HK-2 (cell line): ENCODE measurements around the gene PCAT7.
"Not testable (repeated sequence)": the region's sequence is repeated elsewhere in the genome, so short reads cannot be mapped to it uniquely, and the experiment has no call there.

ENCODE experiments used
- DNase-seq: peaks from one replicate; pipeline ENCODE4 v3.0.0-alpha.2; 2018; ENCODE audit not compliant: unreplicated experiment

PCAT7 gene

DNA sequence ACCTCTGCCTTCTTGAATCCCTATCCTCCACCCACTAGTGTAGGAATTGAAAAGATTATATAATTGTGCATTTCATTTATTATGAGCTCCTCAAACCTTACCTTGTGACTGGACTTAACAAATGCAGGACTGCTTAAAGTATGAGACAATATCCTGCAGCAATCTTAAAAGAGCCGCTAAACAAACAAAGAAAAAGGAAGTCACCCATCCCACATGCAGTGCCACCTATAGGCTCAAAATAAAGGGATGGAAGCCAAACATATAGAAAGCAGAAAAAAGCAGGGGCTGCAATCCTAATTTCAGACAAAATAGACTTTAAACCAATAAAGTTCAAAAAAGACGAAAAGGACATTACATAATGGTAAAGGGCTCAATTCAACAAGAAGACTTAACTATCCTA, 8.7 kb downstream of the PCAT7 start:
- no peak for DNase-seq

DNA sequence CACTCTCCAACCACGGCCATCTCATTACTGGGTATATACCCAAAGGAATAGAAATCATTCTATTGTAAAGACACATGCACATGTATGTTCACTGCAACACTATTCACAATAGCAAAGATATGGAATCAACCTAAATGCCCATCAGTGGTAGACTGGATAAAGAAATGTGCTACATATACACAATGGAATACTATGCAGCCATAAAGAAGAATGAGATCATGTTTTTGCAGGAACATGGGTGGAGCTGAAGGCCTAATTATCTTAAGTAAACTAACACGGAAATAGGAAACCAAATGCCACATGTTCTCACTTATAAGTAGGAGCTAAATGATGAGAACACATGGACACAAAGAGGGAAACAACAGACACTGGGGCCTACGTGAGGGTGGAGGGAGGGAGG, 9.4 kb downstream of the PCAT7 start:
- not testable (repeated sequence) for DNase-seq

DNA sequence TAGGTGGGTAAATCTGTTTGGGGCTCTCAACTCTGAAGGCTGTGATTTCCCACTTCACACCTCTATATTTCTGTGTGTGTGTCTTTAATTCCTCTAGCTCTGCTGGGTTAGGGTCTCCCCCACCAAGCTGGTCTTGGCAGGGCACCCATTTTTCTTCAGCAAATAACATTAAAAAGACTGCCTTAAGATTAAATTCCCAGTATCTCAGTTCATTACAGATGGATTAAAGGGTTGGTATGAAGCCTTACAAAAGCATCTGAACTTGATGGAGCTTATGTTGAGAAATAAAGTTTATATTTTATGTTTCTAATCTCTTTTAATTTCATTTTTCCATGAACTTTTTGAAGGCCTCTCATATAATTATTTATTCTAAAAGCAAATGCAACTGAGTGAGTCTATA, 11.7 kb downstream of the PCAT7 start:
- DNase-seq, result no peak

DNA sequence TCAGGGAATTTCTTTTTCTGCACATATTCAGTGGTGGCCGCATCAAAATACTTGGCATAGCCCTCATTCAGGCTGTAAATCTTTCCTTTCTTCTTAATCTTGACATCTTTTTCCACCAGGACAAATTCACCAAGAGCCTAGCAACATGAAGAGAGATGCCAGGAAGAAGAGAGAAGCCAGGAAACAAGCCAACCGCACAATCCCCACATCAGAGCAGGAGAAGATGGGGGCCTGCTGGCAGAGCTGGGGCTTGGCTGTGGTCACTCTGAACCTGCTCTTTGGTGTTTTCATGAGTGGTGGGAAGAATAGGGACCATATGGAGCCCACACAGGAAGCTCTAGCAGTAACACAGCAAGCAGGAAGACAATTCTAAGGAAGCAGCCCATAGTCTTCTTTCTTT, 12.4 kb downstream of the PCAT7 start:
- DNase-seq, result no peak

DNA sequence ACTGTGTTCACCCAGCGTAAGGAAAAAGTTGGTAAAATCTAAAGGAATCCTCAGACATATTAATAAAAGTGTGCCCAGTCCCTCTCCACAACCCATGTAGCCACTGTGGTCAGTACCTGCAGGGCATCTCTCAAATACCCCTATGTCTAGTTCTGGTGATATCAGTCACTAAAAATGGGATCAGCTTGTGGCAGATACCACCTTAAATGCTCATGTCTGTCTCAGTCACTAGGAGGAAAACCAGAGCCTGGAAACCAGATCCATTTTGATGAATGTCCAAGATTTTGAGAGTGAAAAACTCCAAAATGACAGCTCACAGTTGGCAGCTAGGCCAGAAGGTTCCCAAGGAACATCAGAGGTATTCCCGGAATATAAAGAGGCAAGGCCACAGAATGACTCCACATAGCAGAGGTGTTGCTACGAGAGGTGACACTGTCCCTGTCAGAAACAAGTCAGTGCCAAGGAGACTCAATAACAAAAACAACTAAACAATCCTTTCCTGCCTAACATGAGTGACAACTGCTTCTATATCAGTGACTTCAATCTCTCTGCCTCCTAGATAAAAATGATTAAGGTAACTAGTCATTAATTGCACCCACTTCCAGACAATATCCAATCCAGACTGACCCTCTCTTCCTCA, 13.5 kb downstream of the PCAT7 start:
- no peak for DNase-seq

DNA sequence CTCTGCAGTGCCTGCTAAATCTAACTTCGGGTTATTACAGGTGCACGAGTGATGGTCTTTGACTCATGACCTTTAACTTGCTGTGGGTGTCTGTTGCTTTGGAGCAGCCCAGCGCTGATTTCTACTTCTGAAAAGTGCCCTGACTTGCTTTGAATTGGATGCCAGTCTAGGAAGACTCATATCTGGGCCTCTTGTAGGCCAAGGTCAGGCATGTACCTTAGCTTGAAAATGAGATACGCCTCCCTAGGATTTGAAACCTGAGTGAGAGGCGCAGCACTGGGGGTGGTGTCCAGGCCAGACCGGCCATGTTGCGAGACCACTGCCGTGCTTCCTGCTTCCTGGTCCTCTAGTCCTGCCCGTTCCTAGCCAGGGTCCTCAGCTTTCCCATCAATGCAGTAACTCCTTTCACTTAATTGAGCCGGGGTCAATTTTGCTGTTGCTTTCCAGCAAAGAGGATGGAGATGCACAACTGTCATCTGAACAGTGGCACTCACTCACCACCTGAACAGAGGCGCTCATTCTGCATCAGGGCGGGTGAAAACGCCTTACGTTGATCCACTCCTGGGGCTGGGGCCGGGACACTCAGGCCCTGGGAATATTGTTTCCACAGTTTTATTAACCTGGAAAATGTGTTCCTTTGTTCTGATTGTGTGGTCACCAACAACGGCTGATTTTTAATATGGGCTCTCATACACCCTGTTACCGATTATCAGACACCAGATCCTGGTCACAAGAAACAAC, 14.3 kb downstream of the PCAT7 start:
- DNase-seq, result no peak

DNA sequence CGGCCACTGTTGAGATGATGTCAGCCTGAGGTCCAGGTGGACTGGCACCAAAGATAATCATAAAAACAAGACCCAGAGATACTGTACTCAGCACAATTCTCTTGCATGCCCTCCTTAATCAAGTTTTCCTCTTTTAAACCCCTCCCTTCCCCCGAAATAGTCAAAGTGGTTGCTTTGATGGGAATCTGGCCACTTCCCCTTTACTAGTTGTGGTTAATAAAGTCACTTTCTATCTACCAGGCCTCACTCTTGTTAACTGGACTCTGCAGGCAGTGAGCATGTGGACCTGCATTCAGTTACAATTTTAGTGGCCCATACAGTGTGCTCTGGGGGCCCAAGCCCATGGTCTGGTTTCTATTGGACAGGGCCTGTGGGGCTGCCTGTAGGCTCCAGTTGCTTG, 21.2 kb downstream of the PCAT7 start:
- DNase-seq, result no peak

DNA sequence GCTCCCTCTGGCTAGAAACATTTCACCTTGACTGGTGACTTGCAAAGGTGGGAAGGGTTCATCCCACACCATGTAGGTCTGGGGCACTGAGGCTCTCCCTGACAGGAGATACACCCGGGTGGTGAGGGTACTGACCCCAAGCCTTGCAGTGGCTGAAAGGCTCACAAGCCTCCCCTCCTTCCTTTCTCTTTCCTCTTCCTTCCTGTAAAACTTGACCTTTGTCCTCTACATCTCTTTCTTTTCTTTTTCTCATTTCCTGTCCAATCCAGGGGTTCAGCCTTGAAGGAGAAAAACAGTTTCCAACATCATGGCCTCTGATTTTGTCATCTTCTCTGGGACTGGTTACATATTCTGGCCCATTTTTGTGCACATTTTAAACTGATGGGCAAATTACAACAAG, 22.2 kb downstream of the PCAT7 start:
- no peak for DNase-seq

DNA sequence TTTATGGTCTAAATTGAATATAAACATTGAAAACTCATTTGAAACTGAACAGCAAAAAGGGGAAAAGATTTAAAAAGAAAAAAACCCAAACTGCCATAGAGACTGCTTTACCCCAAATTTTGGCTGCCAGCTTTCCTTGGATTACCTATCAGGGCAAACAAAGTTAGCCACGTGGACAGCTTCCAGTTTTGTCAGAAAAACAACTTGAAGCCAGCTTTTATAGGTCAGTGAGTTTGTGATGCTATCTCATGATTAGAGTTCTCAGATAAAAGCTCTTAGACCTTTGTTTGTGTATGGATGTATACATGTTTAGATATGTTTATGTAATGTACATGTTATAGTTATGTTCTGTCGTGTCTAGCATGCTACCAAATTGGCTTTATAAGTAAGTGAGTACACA, 22.7 kb downstream of the PCAT7 start:
- DNase-seq, result no peak

DNA sequence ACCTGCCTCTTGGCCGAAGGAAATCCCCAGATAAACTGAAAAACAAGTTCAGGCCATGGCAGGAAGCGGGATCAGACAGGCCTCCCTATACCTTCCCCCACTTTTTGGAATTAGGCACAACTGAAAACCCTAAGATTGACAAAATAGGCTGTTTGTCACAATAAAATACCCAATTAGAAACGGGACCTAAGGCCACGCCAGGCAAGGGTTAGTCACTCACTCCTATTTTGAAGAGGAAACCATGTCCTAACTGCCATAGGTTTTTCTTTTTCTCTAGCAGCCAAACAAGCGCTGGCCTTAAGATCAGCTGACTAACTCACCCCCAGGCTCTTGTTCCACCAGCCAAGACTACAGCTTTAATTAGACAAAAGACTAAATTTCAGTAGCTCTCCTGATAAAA, 26.8 kb downstream of the PCAT7 start:
- DNase-seq, result no peak

DNA sequence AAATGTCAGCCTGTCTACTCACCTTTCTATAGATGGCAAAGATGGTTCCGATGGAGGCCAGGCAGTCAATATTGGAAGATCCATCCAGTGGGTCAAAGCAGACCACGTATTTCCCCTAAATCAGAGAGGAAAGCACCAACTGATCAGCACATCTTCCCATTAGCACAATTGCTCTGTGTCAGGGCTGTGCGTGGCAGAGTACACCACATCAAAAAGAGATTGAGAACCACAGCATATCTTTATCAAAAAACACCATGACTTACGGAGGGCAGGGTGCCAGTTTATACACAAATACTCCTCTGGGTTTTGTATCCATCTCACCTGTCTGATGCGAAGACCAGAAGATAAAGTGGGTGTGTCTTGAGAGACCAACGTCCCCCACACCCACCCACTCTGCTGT, 29.7 kb downstream of the PCAT7 start:
- no peak for DNase-seq

DNA sequence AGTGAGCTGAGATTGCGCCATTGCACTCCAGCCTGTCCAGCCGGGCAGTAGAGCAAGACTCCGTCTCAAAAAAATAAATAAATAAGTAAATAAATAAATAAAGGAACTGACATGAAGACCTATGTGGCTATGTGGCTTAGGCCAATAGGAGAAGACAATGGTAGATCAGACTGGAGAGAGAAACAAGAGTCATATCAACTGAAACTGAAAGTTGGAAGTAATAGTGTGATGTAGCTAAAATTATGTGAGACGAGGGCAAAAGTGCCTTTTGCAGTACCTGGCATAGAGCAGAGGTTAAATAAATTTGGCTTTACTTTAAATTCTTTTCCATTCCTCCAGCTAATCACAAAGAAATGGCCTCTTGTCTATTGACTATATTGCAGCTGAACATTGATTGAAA, 31.4 kb downstream of the PCAT7 start:
- no peak for DNase-seq

DNA sequence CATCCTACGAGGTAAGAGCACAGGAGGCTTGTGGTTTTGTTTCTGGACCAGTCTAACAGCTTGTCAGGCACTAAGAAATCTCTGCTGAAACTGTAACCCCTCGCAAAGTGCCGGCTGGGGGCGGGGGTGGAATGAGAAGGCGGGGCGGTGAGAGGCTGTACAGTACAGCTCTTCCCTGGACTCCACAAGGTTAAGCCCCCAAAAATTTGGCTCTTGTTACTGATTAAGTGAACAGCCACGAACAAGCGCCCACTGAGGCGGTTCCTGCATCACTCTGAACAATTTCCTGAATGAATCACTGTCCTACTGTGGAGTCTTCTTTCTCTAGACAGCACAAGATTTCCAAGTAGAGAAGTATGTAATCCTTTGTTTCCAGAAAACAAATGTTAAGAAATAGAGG, 31.9 kb downstream of the PCAT7 start:
- DNase-seq, result peak; percentile 8

DNA sequence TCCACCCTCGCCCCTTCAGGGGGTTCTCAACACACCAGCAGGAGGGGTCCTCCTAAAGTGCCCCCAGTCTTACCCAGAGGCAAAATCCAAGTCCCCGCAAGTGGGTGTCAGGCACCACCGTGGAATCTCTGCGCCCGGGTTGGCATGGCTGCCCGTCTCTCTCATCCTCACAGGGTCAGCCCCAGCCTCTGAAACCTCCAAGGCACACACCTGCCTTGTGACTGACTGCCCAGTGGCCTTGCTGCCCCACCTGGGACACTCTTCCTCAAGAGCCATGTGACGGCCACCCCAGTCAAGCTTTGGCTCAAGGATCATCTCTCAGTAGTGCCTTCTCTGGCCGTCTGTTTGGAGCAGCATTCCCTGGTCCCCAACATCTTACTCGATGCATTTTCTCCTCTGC, 33.8 kb downstream of the PCAT7 start:
- no peak for DNase-seq

DNA sequence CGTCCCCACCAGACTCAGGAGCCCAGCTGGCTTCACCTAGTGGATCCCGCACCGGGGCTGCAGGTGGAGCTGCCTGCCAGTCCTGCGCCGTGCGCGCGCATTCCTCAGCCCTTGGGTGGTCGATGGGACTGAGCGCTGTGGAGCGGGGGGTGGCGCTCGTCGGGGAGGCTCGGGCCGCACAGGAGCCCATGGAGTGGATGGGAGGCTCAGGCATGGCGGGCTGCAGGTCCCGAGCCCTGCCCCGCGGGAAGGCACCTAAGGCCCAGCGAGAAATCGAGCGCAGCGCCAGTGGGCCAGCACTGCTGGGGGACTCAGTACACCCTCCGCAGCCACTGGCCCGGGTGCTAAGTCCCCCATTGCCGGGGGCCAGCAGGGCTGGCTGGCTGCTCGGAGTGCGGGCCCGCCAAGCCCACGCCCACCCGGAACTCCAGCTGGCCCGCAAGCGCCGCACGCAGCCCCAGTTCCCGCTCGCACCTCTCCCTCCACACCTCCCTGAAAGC, 36.2 kb downstream of the PCAT7 start:
- not testable (repeated sequence) for DNase-seq

DNA sequence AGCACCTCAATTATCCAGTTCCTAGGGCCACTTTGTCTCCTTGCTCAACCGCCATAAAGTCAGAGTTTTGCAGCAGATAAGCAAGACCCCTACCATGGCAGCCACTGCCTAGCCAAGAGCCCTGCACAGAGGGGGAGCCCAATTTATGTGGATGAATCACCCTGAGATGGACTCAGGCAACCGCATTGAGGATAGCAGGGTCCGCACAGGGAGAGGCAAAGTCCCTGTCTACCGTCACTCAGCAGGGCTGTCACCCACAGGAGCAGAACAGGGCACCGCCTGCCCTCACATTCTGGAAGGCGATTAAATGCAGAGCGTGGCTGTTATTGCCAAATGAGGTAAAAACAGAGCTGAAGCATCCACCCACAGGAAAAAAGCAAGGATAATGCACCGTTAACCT, 37.0 kb downstream of the PCAT7 start:
- DNase-seq, result no peak

DNA sequence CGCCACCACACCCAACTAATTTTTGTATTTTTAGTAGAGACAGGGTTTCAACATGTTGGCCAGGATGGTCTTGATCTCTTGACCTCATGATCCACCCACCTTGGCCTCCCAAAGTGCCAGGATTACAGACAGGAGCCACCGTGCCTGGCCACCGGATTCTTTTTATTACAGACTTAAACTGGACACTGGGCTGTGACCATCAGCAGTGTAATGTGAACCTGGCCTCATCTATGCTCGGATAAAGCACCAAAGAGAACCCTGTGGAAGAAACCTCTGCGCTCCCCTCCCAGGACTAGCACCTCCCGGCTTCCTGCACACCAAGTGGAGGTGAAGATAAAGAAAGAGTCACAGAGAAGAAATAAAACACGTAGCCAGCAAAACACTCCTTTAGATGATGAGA, 37.8 kb downstream of the PCAT7 start:
- not testable (repeated sequence) for DNase-seq

DNA sequence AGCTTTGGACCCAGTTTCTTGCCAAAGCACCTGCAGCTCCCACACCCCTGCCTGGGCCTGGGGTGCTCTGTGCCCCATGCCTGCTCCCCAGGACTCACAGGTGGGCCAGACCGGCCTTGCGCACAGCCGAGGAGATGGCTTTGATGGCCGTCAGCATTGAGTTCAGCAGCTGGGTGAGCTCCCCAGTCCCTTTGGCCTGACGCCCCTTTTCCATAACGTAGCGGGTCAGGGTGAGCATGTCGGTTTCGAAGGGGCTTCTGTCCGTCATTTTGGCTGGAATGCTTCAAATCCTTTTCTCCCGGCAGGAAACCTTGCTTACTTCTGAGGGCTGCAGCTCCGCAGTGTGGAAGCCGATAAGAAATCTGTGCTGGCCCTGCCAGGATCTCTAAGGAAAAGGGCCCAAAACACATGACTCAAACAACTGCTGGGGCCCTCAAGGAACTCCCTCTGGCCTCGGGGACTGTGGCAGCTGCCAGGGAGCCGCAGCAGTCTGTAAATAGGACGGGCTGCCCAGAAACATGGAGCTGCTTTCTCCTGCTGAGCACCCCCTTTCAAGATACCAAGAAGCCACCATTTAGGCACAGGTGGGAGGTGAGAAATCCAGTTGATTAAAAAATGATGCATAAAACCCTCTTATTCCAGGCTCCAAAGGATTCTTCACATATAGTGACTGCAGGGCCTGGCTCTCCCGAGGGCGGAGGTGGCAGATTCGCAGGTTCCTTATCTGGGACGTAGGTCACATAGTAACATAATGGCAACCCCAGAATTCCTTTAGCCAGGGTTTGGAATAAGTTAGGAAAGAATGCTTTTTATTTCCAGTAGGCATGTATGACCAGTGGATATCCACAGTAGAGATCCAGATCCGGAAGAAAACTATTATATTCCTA, 38.8 kb downstream of the PCAT7 start, which contains the start of gene FBP2:
FBP2 (minus strand) TSS at position 366 of the 887 bp plus-strand sequence; CDS start at position 268, 98 bp downstream.
- no peak for DNase-seq

DNA sequence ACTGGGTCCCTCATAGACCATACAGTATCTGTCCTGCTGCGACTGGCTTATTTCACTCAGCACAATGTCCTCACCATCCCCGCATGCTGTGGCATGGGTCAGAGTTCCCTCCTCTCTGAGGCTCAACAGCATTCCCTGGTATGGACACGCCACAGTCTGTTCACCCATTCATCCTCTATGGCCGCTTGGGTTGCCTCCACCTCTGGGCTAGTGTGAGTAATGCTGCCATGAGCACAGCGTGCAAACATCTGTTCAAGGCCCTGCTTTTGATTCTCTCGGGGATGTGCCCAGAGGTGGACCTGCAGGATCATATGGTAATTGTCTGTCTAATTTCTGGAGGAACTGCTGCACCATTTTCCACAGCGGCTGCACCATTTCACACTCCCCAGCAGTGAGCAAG, 44.2 kb downstream of the PCAT7 start:
- DNase-seq, result no peak

DNA sequence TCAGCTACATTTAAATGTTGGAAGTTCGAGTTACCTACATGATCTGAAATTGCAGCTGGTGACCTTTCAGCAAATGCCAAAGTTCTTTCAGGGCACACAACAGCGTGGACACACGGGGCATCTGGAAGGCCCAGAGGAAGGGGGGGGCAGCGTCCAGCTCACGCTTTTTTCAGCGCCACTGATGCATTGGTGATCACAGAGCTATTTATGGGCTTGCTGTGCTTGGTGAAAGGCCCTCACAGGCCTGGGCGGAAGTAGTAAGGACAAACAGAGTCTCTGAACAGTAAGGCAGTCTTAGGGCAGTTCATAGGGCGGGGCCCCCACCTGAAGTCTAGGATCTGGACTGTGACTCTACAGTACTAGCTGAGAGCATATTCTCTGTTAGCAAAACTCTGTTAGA, 45.4 kb downstream of the PCAT7 start:
- DNase-seq, result no peak

DNA sequence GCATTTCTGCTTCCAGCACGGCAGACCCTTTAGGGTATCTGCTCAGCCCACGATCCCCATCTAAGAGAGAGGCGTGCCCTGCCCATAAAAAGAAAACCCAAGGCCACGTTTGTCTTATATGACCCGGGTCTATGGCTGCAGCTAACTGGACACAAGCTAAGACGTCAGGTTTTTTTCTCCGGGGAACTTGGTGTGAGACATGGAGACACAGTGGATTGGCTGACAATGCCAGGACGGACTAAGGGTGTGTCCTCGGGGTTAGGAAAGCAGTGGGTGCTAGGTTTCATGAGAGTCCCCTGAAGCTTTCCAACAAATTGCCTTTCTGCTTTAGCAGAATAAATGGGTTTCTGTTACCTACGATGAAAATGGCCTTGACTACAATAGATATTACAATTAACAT, 45.8 kb downstream of the PCAT7 start:
- no peak for DNase-seq

DNA sequence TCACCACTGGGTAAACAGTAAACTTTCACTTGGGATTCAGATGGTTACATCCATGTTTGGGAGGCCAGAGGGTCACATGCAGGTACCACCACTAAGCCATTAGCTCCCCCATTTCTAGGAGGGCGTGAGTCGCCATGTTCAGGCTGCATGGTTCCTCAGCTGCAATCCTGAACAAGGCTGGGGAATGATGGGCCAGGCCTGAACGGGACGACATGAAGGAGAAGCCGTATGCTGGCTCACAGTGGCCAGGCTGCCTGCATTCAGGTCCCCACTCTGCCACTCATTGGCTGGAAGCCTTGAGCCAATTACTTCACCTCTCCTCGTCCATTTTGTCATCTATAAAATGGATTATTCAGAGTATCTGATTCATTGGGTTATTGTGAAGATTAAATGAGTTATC, 47.8 kb downstream of the PCAT7 start:
- DNase-seq, result no peak
